ENCODE measurements around the gene LAPTM5. TPM values are rescaled to one million over a fixed set of nuclear protein-coding genes. Genes with fewer than 3 reads are reported as not detected.

LAPTM5 gene
- total RNA-seq, 1 donor from 2014 or later, result 7.6 TPM

- DNase-seq, result no peak
These were observed 43.0 kb downstream of the LAPTM5 start for GRCh38 chr1:30714536-30715090.

GRCh38 chr1:30714025-30714424 is 43.5 kb downstream of the LAPTM5 start:
- no peak for DNase-seq

GRCh38 chr1:30713311-30713710 is 44.3 kb downstream of the LAPTM5 start:
- DNase-seq, result peak; percentile 84

- DNase-seq, result no peak
These were observed 45.0 kb downstream of the LAPTM5 start for GRCh38 chr1:30712583-30712982.

- DNase-seq, result no peak
These were observed 47.2 kb downstream of the LAPTM5 start for GRCh38 chr1:30710407-30710806.

GRCh38 chr1:30708361-30708728 is 49.2 kb downstream of the LAPTM5 start:
- no peak for DNase-seq

- DNase-seq, result peak; percentile 93
These were observed 49.9 kb downstream of the LAPTM5 start for GRCh38 chr1:30707412-30708360.

- DNase-seq, result no peak
These were observed 51.0 kb downstream of the LAPTM5 start for GRCh38 chr1:30706528-30706927.

GRCh38 chr1:30705698-30706097 is 51.9 kb downstream of the LAPTM5 start:
- DNase-seq, result no peak

GRCh38 chr1:30704765-30705509 is 52.6 kb downstream of the LAPTM5 start:
- no peak for DNase-seq

- no peak for DNase-seq
These were observed 53.3 kb downstream of the LAPTM5 start for GRCh38 chr1:30704271-30704670.

GRCh38 chr1:30702823-30703222 is 54.8 kb downstream of the LAPTM5 start:
- DNase-seq, result no peak

GRCh38 chr1:30701258-30701633 is 56.3 kb downstream of the LAPTM5 start:
- DNase-seq, result no peak

- no peak for DNase-seq
These were observed 56.9 kb downstream of the LAPTM5 start for GRCh38 chr1:30700528-30701257.

- DNase-seq, result no peak
These were observed 57.8 kb downstream of the LAPTM5 start for GRCh38 chr1:30699762-30700161.

- peak; percentile 72 for DNase-seq
These were observed 59.1 kb downstream of the LAPTM5 start for GRCh38 chr1:30698401-30698981.

GRCh38 chr1:30697571-30698376 is 59.8 kb downstream of the LAPTM5 start:
- no peak for DNase-seq

GRCh38 chr1:30696831-30697230 is 60.7 kb downstream of the LAPTM5 start:
- no peak for DNase-seq

- peak; percentile 48 for DNase-seq
These were observed 62.1 kb downstream of the LAPTM5 start for GRCh38 chr1:30695439-30695841.

GRCh38 chr1:30694280-30695175 is 63.0 kb downstream of the LAPTM5 start:
- no peak for DNase-seq

All from tongue (tissue), 2 donors.